ENCODE measurements around the gene DCLK1.

Gene DCLK1

DNA sequence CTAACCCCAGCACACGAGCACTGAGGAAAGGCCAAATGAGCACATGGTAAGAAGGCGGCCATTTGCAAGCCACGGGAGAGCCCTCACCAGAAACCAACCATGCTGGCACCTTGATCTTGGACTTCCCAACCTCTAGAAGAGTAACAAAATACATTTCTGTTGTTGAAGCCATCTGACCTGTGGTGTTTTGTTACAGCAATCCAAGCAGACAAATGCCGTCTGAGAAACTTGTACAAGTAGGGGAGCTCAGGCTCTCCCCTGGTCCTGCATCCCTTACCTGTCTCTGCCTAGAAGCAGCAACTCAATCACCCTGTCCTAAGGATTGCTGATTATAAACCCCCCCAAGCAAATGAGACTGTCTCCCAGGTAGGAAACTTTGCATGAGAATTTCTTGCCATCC lies 399.7 kb downstream of the DCLK1 start:
- TF ChIP-seq CTCF (IDR thresholded peaks at IDR 0.05; ENCODE audit: low read depth, low read length), result no peak
- DNase-seq (ENCODE audit: low read depth in 2 of 2), result no peak
- H3K4me3 ChIP-seq (replicated peaks in 1 of 2; ENCODE audit: low read depth in 2 of 2, low read length in 2 of 2), result no peak overlapping the region

DNA sequence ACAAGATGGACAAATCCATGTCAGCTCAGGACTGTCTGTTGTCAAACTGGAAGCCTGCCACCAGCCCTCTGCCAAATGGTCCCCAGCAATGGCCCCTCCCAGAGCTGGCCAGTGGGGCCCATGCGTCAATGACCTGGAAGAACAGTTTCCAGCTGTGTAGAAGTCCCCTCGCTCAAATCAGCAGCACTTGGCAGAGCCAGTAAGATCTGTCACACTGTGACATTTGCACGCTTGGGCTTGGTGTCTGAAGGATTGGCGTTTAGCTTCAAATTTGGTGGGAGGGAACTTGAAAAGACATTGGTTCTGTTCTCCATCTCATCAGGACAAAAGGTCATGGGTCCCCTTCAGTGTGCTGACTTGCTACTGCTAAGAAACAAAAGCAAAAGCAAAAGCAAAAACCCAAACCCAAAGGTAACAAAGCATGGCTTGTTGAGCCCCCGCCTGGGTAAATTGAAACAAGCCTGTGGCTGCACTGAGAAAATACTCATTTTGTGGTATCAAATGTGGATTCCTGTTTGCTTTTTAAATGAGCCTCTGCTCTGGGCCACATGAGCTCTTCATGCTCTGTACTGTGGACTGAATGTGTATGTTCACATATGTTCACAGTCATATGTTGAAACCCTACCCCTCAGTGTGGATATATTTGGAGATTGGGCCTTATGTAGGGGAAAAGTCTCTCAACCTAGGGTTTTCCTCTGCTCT lies 401.1 kb downstream of the DCLK1 start:
- no peak overlapping the region for H3K4me3 ChIP-seq (replicated peaks in 1 of 2; ENCODE audit: low read depth in 2 of 2, low read length in 2 of 2)
- TF ChIP-seq CTCF (IDR thresholded peaks at IDR 0.05; ENCODE audit: low read depth, low read length), result no peak
- DNase-seq (ENCODE audit: low read depth in 2 of 2), result no peak

GRCh38 chr13:35727881-35728280 lies 403.3 kb downstream of the DCLK1 start:
- TF ChIP-seq CTCF (IDR thresholded peaks at IDR 0.05; ENCODE audit: low read depth, low read length), result no peak
- H3K4me3 ChIP-seq (replicated peaks in 1 of 2; ENCODE audit: low read depth in 2 of 2, low read length in 2 of 2), result no peak overlapping the region
- DNase-seq (ENCODE audit: low read depth in 2 of 2), result no peak

- no peak overlapping the region for H3K4me3 ChIP-seq (replicated peaks in 1 of 2; ENCODE audit: low read depth in 2 of 2, low read length in 2 of 2)
- DNase-seq (ENCODE audit: low read depth in 2 of 2), result peak; percentile 18
- TF ChIP-seq CTCF (IDR thresholded peaks at IDR 0.05; ENCODE audit: low read depth, low read length), result no peak
Observed at GRCh38 chr13:35724446-35724845, 406.7 kb downstream of the DCLK1 start.

DNA sequence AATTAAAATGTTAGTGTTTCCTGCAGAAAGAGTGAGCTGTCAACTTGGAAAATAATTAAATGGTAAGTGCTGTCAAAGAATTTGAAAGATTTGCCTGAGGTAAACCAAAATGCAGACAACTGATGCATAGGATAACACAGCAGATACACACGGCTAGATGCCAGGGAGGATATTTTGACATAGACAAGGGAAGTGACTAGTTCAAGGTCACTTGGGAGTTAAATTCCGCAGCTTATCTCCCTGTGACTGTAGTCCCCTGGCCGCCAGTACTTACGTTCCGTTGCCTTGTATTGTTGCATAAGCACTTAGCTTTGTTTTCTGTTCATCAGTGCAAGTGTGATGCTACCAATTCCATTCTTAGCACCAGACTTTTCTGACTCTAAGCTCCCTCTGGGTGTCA lies 407.4 kb downstream of the DCLK1 start:
- no peak overlapping the region for H3K4me3 ChIP-seq (replicated peaks in 1 of 2; ENCODE audit: low read depth in 2 of 2, low read length in 2 of 2)
- TF ChIP-seq CTCF (IDR thresholded peaks at IDR 0.05; ENCODE audit: low read depth, low read length), result no peak
- peak; percentile 66 to 78 for DNase-seq (ENCODE audit: low read depth in 2 of 2)

DNA sequence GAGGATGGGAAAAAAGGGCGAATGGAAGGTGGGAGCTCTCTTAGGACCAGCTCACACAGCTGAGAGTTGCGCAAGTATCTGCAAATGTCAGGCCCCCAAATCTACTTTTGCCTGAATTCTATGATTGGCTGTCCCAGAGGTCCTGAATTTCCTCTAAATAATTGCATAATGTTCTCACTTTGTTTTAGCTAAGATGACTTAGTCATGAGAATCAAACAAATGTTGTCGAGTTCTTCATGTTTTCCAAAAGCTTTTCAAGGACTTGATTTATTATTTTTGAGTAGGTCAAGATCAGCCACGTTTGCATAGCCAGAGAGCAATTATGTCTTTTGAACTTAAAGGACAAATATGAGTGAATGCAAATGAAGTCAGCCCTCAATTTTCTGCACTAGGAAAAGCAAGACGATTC lies 408.1 kb downstream of the DCLK1 start:
- no peak overlapping the region for H3K4me3 ChIP-seq (replicated peaks in 1 of 2; ENCODE audit: low read depth in 2 of 2, low read length in 2 of 2)
- DNase-seq (ENCODE audit: low read depth in 2 of 2), result peak; percentile 60 to 62
- TF ChIP-seq CTCF (IDR thresholded peaks at IDR 0.05; ENCODE audit: low read depth, low read length), result no peak
